T-helper 2 cell (primary cell): Measurements from ENCODE around the gene PPP2R3C.
"Not testable (repeated sequence)": the region's sequence is repeated elsewhere in the genome, so short reads cannot be mapped to it uniquely, and the experiment has no call there.

Source experiments
- DNase-seq, 5 experiments: peaks; one replicate each; pipeline versions ENCODE4 v3.0.0 to v3.0.0-alpha.2; 2012 to 2022
- total RNA-seq, 2 donors: gene quantifications; one replicate each; lab custom pipeline; 2026; lab: John Stamatoyannopoulos, UW

The PPP2R3C gene
- total RNA-seq: 50.9 to 56.4 reads per million in 2 donors

GRCh38 chr14:35121887-35122695 is at the start of gene PPP2R3C, which contains the start of gene PRORP:
Gene PPP2R3C, minus strand, starts transcription at chr14:35121990. Its CDS starts 31 bp downstream, at chr14:35121959.
Gene PRORP, plus strand, starts transcription at chr14:35122552. Its CDS starts 694 bp downstream, at chr14:35123246.
- peak; percentile 79 to 98 (median 90) for DNase-seq

- no peak for DNase-seq
Observed at GRCh38 chr14:35167496-35167895, 45.7 kb upstream of the PPP2R3C start.

- no peak for DNase-seq
Observed at GRCh38 chr14:35164849-35165248, 43.1 kb upstream of the PPP2R3C start.

- DNase-seq: no peak
Observed at GRCh38 chr14:35163384-35163783, 41.6 kb upstream of the PPP2R3C start.

- DNase-seq: peak in 2 of 5 experiments; percentile 22 to 55
Observed at GRCh38 chr14:35161231-35161630, 39.4 kb upstream of the PPP2R3C start.

GRCh38 chr14:35159742-35160409 is 38.1 kb upstream of the PPP2R3C start:
- DNase-seq: peak in 1 of 5 experiments; percentile 8

- no peak for DNase-seq
Observed at GRCh38 chr14:35158951-35159653, 37.3 kb upstream of the PPP2R3C start.

- no peak for DNase-seq
Observed at GRCh38 chr14:35158491-35158890, 36.7 kb upstream of the PPP2R3C start.

- DNase-seq: peak in 1 of 5 experiments; percentile 32
Observed at GRCh38 chr14:35155962-35156361, 34.2 kb upstream of the PPP2R3C start.

GRCh38 chr14:35154016-35154415 is 32.2 kb upstream of the PPP2R3C start:
- DNase-seq: no peak

GRCh38 chr14:35152531-35152930 is 30.7 kb upstream of the PPP2R3C start:
- DNase-seq: not testable (repeated sequence)

- no peak for DNase-seq
Observed at GRCh38 chr14:35149239-35149638, 27.4 kb upstream of the PPP2R3C start.

GRCh38 chr14:35147711-35148110 is 25.9 kb upstream of the PPP2R3C start:
- no peak for DNase-seq

GRCh38 chr14:35147186-35147585 is 25.4 kb upstream of the PPP2R3C start:
- no peak for DNase-seq

- DNase-seq: no peak
Observed at GRCh38 chr14:35146711-35147149, 24.9 kb upstream of the PPP2R3C start.

GRCh38 chr14:35144029-35144428 is 22.2 kb upstream of the PPP2R3C start:
- no peak for DNase-seq

GRCh38 chr14:35140718-35141581 is 19.2 kb upstream of the PPP2R3C start:
- DNase-seq: peak in 2 of 5 experiments; percentile 4 to 44

- no peak for DNase-seq
Observed at GRCh38 chr14:35138585-35138984, 16.8 kb upstream of the PPP2R3C start.

- no peak for DNase-seq
Observed at GRCh38 chr14:35134329-35135123, 12.7 kb upstream of the PPP2R3C start.

- DNase-seq: no peak
Observed at GRCh38 chr14:35133542-35134328, 11.9 kb upstream of the PPP2R3C start.
